Stimulated activated CD4-positive, alpha-beta T cell treated with anti-CD3 and anti-CD28 coated beads, TNF-alpha, amount 100 ng/mL, for 4 hours (primary cell): ENCODE measurements around the gene ZSWIM9.

Experiments used
- DNase-seq, 3 experiments: peaks; one replicate each; pipeline ENCODE4 v3.0.0-alpha.2; 2020; ENCODE audit warnings: low read depth in 3 of 3

The ZSWIM9 gene

GRCh38 chr19:48169939-48170803 is at the start of gene ZSWIM9, which contains the start of gene LIG1:
ZSWIM9 (plus strand) TSS chr19:48170680; CDS start chr19:48171803, 1,123 bp downstream.
LIG1 (minus strand) TSS chr19:48170344; CDS start chr19:48165566, 4,778 bp downstream.
- DNase-seq = peak; percentile 83 to 88 (median 88)

GRCh38 chr19:48121066-48121465 is 49.4 kb upstream of the ZSWIM9 start:
- DNase-seq = no peak

- DNase-seq = no peak
Observed at GRCh38 chr19:48121909-48122371, 48.5 kb upstream of the ZSWIM9 start.

- DNase-seq = no peak
Observed at GRCh38 chr19:48122421-48122820, 48.1 kb upstream of the ZSWIM9 start.

- no peak for DNase-seq
Observed at GRCh38 chr19:48123907-48124651, 46.4 kb upstream of the ZSWIM9 start.

- DNase-seq = no peak
Observed at GRCh38 chr19:48127561-48127960, 42.9 kb upstream of the ZSWIM9 start.

- no peak for DNase-seq
Observed at GRCh38 chr19:48133094-48133493, 37.4 kb upstream of the ZSWIM9 start.

GRCh38 chr19:48135411-48135810 is 35.1 kb upstream of the ZSWIM9 start:
- no peak for DNase-seq

GRCh38 chr19:48136547-48136946 is 33.9 kb upstream of the ZSWIM9 start:
- DNase-seq = no peak

- no peak for DNase-seq
Observed at GRCh38 chr19:48137411-48137810, 33.1 kb upstream of the ZSWIM9 start.

- no peak for DNase-seq
Observed at GRCh38 chr19:48139053-48139452, 31.4 kb upstream of the ZSWIM9 start.

GRCh38 chr19:48147597-48148175 is 22.8 kb upstream of the ZSWIM9 start:
- no peak for DNase-seq

- DNase-seq = no peak
Observed at GRCh38 chr19:48148576-48148975, 21.9 kb upstream of the ZSWIM9 start.

GRCh38 chr19:48149430-48149829 is 21.1 kb upstream of the ZSWIM9 start:
- DNase-seq = no peak

GRCh38 chr19:48152551-48152950 is 17.9 kb upstream of the ZSWIM9 start:
- peak; percentile 33 to 52 (median 38) for DNase-seq

GRCh38 chr19:48154003-48154402 is 16.5 kb upstream of the ZSWIM9 start:
- no peak for DNase-seq

GRCh38 chr19:48158210-48158790 is 12.2 kb upstream of the ZSWIM9 start:
- DNase-seq = no peak

- DNase-seq = no peak
Observed at GRCh38 chr19:48168689-48169088, 1.8 kb upstream of the ZSWIM9 start.

GRCh38 chr19:48169578-48169938 is 922 bp upstream of the ZSWIM9 start:
- DNase-seq = peak; percentile 86 to 94 (median 87)

- peak in 1 of 3 experiments; percentile 25 for DNase-seq
Observed at GRCh38 chr19:48170817-48171347, 402 bp downstream of the ZSWIM9 start.

- DNase-seq = no peak
Observed at GRCh38 chr19:48171710-48172109, 1.2 kb downstream of the ZSWIM9 start.
